HepG2 (cell line): Measurements from ENCODE around the gene FFAR4. TPM values are rescaled to one million over a fixed set of nuclear protein-coding genes. Genes with fewer than 3 reads are reported as not detected.
A peak's percentile ranks its signal among the peaks of the same experiment; 100 is the strongest.

ENCODE experiments used
- ARID4A ChIP-seq: sonication (generic); formaldehyde crosslinking; IDR thresholded peaks from 2 replicates; pipeline ENCODE4 v1.5.0; 2020; ENCODE audit warnings: mild to moderate bottlenecking, missing genetic modification reagents, borderline replicate concordance
- ATF7 ChIP-seq, 2 experiments: fragments of 450-650 bp in 1 of 2; sonication (generic) in 1 of 2; formaldehyde crosslinking in 1 of 2; IDR thresholded peaks; 2 replicates each; pipeline versions ENCODE4 v1.4.0 to v1.6.1; 2016 to 2020; ENCODE audit warnings: antibody characterized with exemption in 1 of 2, mild to moderate bottlenecking in 1 of 2, missing genetic modification reagents in 1 of 2
- CC2D1A ChIP-seq: sonication (generic); formaldehyde crosslinking; IDR thresholded peaks from 2 replicates; pipeline ENCODE4 v1.8.1; 2023; ENCODE audit warnings: mild to moderate bottlenecking, missing genetic modification reagents
- CHD2 ChIP-seq: IDR thresholded peaks from 2 replicates; pipeline ENCODE4 v1.6.1; 2011; ENCODE audit warnings: low read depth, low read length, improper control_type of control experiment
- DPF2 ChIP-seq: sonication (generic); formaldehyde crosslinking; IDR thresholded peaks from 2 replicates; pipeline ENCODE4 v1.4.0; 2020; ENCODE audit warnings: mild to moderate bottlenecking, low read depth, missing genetic modification reagents, borderline replicate concordance
- KLF12 ChIP-seq: sonication (generic); formaldehyde crosslinking; IDR thresholded peaks from 2 replicates; pipeline ENCODE4 v1.4.0; 2020; ENCODE audit warnings: missing genetic modification reagents, borderline replicate concordance
- MEF2D ChIP-seq: sonication (generic); formaldehyde crosslinking; IDR thresholded peaks from 2 replicates; pipeline ENCODE4 v1.5.1; 2020; ENCODE audit warnings: mild to moderate bottlenecking, missing genetic modification reagents
- NFKB2 ChIP-seq: sonication (generic); formaldehyde crosslinking; IDR thresholded peaks from 2 replicates; pipeline ENCODE4 v1.4.0; 2020; ENCODE audit warnings: missing genetic modification reagents, borderline replicate concordance
- POLR2A ChIP-seq, 2 experiments: IDR thresholded peaks; 2 replicates each; pipeline ENCODE4 v1.6.1; 2011; ENCODE audit warnings: low read depth in 2 of 2, low read length in 2 of 2, mild to moderate bottlenecking in 1 of 2, moderate library complexity in 1 of 2; ENCODE audit not compliant: insufficient read depth in 1 of 2
- SIX1 ChIP-seq: sonication (generic); formaldehyde crosslinking; IDR thresholded peaks from 2 replicates; pipeline ENCODE4 v1.4.0; 2020; ENCODE audit warnings: missing genetic modification reagents, borderline replicate concordance
- SP1 ChIP-seq, 2 experiments: fragments of 450-650 bp in 1 of 2; sonication (generic) in 1 of 2; formaldehyde crosslinking in 1 of 2; IDR thresholded peaks; 2 replicates each; pipeline versions ENCODE4 v1.4.0 to v1.6.1; 2016 to 2020; ENCODE audit warnings: missing genetic modification reagents in 1 of 2
- SRSF9 ChIP-seq: fragments of 200-400 bp; formaldehyde crosslinking; IDR thresholded peaks from 2 replicates; pipeline ENCODE4 v1.6.1; 2018; ENCODE audit warnings: borderline replicate concordance, mild to moderate bottlenecking, low read depth, low read length; ENCODE audit not compliant: insufficient read depth, poor library complexity, severe bottlenecking
- ZKSCAN1 ChIP-seq: fragments of 150-350 bp; IDR thresholded peaks from 2 replicates; pipeline ENCODE4 v1.6.1; 2014; ENCODE audit warnings: low read length
- ZNF253 ChIP-seq: sonication (generic); formaldehyde crosslinking; IDR thresholded peaks from 2 replicates; pipeline ENCODE4 v1.8.0; 2022; ENCODE audit warnings: mild to moderate bottlenecking, missing genetic modification reagents, borderline replicate concordance
- ZNF546 ChIP-seq: sonication (generic); formaldehyde crosslinking; conservative IDR thresholded peaks from 2 replicates; pipeline ENCODE4 v1.8.1; 2023; ENCODE audit warnings: mild to moderate bottlenecking, missing genetic modification reagents
- ZNF768 ChIP-seq: sonication (generic); formaldehyde crosslinking; IDR thresholded peaks from 2 replicates; pipeline ENCODE4 v1.4.0; 2020; ENCODE audit warnings: missing genetic modification reagents
- ZXDC ChIP-seq: sonication (generic); formaldehyde crosslinking; IDR thresholded peaks from 2 replicates; pipeline ENCODE4 v1.5.0; 2020; ENCODE audit warnings: mild to moderate bottlenecking, missing genetic modification reagents
- polyA plus RNA-seq, 8 experiments: library from polyadenylated mRNA; depleted of rRNA in 3 of 8; stranded (reverse) in 7 of 8; unstranded in 1 of 8; fragments of >200 nt; fragmentation: Illumina TruSeq in 4 of 8; extraction: Trizol in 4 of 8; gene quantifications; 2 replicates each; pipeline versions ENCODE4 v1.2.1 to v1.2.3, GENCODE V29; 2011 to 2016; ENCODE audit warnings: low read depth in 4 of 8, missing spikeins in 1 of 8, mixed read lengths in 1 of 8; ENCODE audit not compliant: insufficient read depth in 1 of 8
- total RNA-seq, 5 experiments: library from RNA; depleted of rRNA; stranded (reverse); fragments of >200 nt; fragmentation: Illumina TruSeq; extraction: Trizol; gene quantifications; 2 replicates each; pipeline ENCODE4 v1.2.3, GENCODE V29; 2016; ENCODE audit warnings: low read depth in 1 of 5
- TF ChIP-seq, protein P1 (sequence below): sonication (generic); formaldehyde crosslinking; IDR thresholded peaks from 2 replicates; pipeline ENCODE4 v1.8.1; 2022; ENCODE audit warnings: mild to moderate bottlenecking, missing genetic modification reagents
- TF ChIP-seq, protein P2 (sequence below): sonication (generic); formaldehyde crosslinking; IDR thresholded peaks from 2 replicates; pipeline ENCODE4 v1.4.0; 2020; ENCODE audit warnings: missing genetic modification reagents

FFAR4 gene
- total and polyA plus RNA-seq, 2 of the 13 experiments (the other 11 are each of a cell fraction or from before 2014, with no cell fraction given): 0.09 TPM; not detected in 1

DNA sequence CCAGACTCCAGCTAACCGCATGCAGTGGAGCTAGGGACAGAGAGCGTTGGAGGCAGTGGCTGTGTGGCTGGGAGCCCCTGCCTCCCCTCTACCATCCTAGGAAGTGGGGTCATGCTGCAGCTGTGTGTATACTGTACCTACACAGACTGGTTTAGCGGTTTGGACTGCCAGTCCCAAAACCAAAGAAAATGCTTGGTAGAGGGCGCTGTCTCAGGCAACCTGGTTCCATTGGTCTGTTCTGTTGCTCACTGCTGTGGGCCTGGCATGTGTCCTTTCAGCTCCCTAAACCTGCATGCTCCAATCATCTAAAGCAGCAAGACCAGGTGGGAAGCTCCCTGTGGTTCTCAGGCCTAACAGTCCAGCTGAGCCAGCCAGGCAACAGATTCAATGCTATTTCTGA lies 30.1 kb downstream of the FFAR4 start (continued):
- TF ChIP-seq ARID4A (peak; percentile 40; the same call in 1 of the 2 replicates), NFKB2 (no peak), SRSF9 (no peak), SP1 (IDR thresholded peaks at IDR 0.05) (no peak), SP1 (CRISPR knock-in tag; IDR thresholded peaks at IDR 0.05) (no peak), KLF12 (CRISPR knock-in tag) (no peak), ATF7 (IDR thresholded peaks at IDR 0.05) (no peak), ATF7 (CRISPR knock-in tag; IDR thresholded peaks at IDR 0.05) (no peak), CC2D1A (CRISPR knock-in tag) (no peak), ZNF253 (CRISPR knock-in tag) (no peak), CHD2 (no peak), POLR2A (IDR thresholded peaks at IDR 0.05; ENCODE audit: insufficient read depth in 1 of 2, low read depth in 2 of 2, low read length in 2 of 2) (peak; percentile 58; a peak in 2 of 4 replicates), MEF2D (CRISPR knock-in tag) (no peak), DPF2 (CRISPR knock-in tag) (no peak), ZXDC (CRISPR knock-in tag) (0 out of 2 replicates have a peak, but pooled peaks have one; percentile 55), SIX1 (CRISPR knock-in tag) (no peak), ZNF768 (CRISPR knock-in tag) (no peak), ZKSCAN1 (no peak), ZNF546 (CRISPR knock-in tag) (0 out of 2 replicates have a peak, but pooled peaks have one; percentile 36)
- TF ChIP-seq, protein P1, sequence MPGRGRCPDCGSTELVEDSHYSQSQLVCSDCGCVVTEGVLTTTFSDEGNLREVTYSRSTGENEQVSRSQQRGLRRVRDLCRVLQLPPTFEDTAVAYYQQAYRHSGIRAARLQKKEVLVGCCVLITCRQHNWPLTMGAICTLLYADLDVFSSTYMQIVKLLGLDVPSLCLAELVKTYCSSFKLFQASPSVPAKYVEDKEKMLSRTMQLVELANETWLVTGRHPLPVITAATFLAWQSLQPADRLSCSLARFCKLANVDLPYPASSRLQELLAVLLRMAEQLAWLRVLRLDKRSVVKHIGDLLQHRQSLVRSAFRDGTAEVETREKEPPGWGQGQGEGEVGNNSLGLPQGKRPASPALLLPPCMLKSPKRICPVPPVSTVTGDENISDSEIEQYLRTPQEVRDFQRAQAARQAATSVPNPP (CRISPR knock-in tag): no peak
- TF ChIP-seq, protein P2, sequence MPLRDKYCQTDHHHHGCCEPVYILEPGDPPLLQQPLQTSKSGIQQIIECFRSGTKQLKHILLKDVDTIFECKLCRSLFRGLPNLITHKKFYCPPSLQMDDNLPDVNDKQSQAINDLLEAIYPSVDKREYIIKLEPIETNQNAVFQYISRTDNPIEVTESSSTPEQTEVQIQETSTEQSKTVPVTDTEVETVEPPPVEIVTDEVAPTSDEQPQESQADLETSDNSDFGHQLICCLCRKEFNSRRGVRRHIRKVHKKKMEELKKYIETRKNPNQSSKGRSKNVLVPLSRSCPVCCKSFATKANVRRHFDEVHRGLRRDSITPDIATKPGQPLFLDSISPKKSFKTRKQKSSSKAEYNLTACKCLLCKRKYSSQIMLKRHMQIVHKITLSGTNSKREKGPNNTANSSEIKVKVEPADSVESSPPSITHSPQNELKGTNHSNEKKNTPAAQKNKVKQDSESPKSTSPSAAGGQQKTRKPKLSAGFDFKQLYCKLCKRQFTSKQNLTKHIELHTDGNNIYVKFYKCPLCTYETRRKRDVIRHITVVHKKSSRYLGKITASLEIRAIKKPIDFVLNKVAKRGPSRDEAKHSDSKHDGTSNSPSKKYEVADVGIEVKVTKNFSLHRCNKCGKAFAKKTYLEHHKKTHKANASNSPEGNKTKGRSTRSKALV (CRISPR knock-in tag): no peak
